ENCODE data around the gene SDK1. TPM values are rescaled to one million over a fixed set of nuclear protein-coding genes. Genes with fewer than 3 reads are reported as not detected.

SDK1 gene
- total and polyA plus RNA-seq, 2 donors = 9.8 to 15.1 TPM

DNA sequence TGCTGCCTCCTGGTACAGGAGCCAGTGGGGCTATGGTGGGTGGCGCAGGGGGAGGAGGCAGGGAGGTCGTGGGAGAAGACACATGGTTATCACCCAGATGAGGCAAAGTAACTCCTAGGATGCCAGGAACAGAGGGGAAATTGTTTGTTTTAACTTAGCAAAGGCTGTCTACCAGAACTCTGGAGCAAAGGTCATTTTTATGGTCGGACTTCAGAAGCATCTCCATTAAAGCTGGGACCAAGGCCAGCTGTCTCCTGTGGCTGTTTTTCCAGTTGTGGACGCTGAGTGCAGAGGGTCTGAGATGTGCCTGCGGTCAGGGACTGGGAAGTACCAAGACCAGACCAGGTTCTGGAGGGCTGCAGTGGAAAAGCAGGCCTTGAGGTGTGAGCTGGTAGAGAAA is 855.1 kb downstream of the SDK1 start:
- WGBS = 78% methylated on average over 5 of the region's 5 CpGs
- Histone ChIP-seq H3K27ac (ENCODE audit: low read depth) (no peak overlapping the region), H3K4me3 (ENCODE audit: low read depth, low read length) (no peak overlapping the region), H3K36me3 (ENCODE audit: insufficient read depth) (no peaks in the 10 kb centered on the region), H3K4me1 (ENCODE audit: insufficient read depth) (no peaks in the 10 kb centered on the region)
- no peak for DNase-seq (ENCODE audit: extremely low spot score)

DNA sequence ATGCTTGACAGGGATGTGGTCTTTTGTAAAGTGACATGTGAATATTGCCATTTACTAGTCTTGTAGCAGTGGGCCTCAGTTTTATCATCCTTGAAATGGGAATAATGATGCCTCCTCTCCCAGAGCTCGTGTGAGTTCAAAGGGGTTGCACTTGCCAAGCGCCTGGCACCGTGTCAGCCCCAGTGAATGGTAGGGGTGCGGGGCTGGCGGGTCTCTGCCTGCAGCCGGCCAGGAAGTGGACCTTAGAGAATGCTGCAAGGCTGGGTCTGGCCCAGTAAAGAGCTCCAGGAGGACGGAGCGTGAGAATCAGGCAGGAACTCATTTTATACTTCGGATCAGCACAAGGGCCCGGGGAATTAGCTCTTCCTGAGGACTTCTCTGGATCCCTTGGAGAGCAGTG is 856.6 kb downstream of the SDK1 start:
- Histone ChIP-seq H3K27ac (ENCODE audit: low read depth) (no peak overlapping the region), H3K4me3 (ENCODE audit: low read depth, low read length) (no peak overlapping the region), H3K4me1 (ENCODE audit: insufficient read depth) (no peaks in the 10 kb centered on the region), H3K36me3 (ENCODE audit: insufficient read depth) (no peaks in the 10 kb centered on the region)
- 84% methylated on average over 10 of the region's 10 CpGs for WGBS
- no peak for DNase-seq (ENCODE audit: extremely low spot score)

GRCh38 chr7:4158441-4159153 is 857.5 kb downstream of the SDK1 start:
- no peak overlapping the region for H3K27ac ChIP-seq (ENCODE audit: low read depth)
- 95% methylated on average over 27 of the region's 27 CpGs for WGBS

DNA sequence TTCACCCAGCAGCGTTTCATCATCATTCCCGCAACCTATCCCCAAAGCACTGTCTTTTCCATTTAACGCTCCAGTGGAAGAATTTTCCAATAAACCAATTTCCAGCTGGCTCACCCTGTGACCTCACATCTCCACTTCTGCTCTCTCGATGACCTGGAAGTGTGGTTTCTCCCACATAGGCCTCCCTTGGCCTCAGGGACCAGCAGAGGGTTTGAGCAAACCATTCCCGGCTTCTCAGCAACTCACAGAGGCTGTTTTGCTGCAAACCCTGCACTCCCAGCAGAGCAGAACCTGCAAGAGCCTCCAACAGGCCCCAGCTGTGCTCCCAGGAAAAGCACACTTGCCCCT is 858.1 kb downstream of the SDK1 start:
- DNase-seq (ENCODE audit: extremely low spot score) = no peak
- 93% methylated on average over 5 of the region's 5 CpGs for WGBS
- Histone ChIP-seq H3K27ac (ENCODE audit: low read depth) (no peak overlapping the region), H3K4me3 (ENCODE audit: low read depth, low read length) (no peak overlapping the region), H3K4me1 (ENCODE audit: insufficient read depth) (no peaks in the 10 kb centered on the region), H3K36me3 (ENCODE audit: insufficient read depth) (no peaks in the 10 kb centered on the region)

More at GRCh38 chr7:4158441-4159153, 857.5 kb downstream of the SDK1 start:
- no peak for DNase-seq (ENCODE audit: extremely low spot score)
- H3K36me3 ChIP-seq (ENCODE audit: insufficient read depth) = no peaks in the 10 kb centered on the region
- no peak overlapping the region for H3K4me3 ChIP-seq (ENCODE audit: low read depth, low read length)
- H3K4me1 ChIP-seq (ENCODE audit: insufficient read depth) = no peaks in the 10 kb centered on the region

DNA sequence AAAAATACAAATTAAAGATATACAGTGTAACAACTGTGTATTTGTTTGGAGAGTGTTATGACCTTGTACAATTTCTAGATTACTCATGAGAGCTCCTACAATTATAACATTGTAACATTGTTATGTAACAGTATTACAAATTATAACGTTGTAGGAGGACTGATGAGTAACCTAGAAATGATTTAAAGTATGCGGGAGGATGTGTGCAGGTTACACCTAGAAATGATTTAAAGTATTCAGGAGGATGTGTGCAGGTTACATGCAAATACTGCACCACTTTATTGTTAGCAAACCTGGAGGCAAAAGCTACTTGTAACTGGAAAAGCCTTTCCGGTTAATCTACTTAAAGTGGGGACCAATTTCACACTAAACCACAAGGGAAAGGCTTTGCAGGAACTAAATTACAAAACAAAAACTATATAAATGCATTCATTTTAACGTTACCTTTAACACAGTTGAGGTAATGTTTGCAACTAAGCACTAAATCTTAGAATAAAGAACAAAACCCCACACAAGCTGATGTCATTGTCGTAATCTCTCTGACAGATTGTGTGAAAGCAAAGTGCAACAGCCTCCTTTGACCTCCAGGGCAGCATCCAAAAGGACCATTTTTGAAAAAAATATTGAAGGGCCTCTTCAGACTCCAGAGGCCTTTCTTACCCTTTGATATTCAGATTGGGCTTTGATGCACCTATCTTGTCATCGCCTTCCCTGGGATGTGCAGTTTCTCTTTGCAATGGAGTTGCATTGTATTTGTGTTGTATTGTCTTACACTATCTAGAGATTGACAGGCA is 858.9 kb downstream of the SDK1 start:
- Histone ChIP-seq H3K36me3 (ENCODE audit: insufficient read depth) (no peaks in the 10 kb centered on the region), H3K4me3 (ENCODE audit: low read depth, low read length) (no peak overlapping the region), H3K4me1 (ENCODE audit: insufficient read depth) (no peaks in the 10 kb centered on the region), H3K27ac (ENCODE audit: low read depth) (no peak overlapping the region)
- no peak for DNase-seq (ENCODE audit: extremely low spot score)
- WGBS = 89% methylated on average over 6 of the region's 6 CpGs

DNA sequence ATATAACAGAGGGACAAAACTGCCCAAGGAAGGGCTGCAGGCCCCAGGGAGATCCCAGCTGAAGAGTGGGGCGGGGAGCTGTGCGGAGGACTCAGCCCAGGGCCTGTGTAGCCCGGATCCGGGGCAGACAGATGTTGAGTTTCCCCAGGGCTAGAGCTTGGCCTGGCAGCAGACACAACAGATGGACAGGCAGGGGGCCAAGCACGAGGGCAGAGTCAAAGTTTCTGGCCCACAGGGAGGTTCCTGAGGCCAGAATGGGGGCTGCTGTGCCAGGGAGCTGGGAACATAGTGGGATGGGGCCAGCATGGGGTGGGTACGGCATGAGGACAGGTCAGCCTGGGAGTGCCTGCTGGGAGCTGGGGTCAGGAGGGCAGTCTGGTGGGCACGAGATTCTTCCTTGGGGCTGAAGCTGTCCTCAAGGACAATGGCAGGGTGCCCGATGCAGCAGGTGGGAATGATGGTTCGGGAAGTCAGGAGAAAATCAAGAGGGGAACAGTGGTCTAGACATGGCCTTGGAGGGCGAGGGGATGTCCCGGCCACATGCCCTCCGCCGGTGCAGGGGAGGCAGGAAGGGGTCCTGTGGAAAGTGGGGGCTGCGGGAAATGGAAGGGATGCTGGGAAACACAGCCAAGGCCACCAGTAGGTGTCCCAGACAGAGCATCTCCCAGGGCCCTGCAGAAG is 862.0 kb downstream of the SDK1 start:
- no peak for DNase-seq (ENCODE audit: extremely low spot score)
- no peak overlapping the region for H3K4me3 ChIP-seq (ENCODE audit: low read depth, low read length)
- no peaks in the 10 kb centered on the region for H3K36me3 ChIP-seq (ENCODE audit: insufficient read depth)
- WGBS = 84% methylated on average over 14 of the region's 14 CpGs
- H3K27ac ChIP-seq (ENCODE audit: low read depth) = no peak overlapping the region
- no peaks in the 10 kb centered on the region for H3K4me1 ChIP-seq (ENCODE audit: insufficient read depth)

DNA sequence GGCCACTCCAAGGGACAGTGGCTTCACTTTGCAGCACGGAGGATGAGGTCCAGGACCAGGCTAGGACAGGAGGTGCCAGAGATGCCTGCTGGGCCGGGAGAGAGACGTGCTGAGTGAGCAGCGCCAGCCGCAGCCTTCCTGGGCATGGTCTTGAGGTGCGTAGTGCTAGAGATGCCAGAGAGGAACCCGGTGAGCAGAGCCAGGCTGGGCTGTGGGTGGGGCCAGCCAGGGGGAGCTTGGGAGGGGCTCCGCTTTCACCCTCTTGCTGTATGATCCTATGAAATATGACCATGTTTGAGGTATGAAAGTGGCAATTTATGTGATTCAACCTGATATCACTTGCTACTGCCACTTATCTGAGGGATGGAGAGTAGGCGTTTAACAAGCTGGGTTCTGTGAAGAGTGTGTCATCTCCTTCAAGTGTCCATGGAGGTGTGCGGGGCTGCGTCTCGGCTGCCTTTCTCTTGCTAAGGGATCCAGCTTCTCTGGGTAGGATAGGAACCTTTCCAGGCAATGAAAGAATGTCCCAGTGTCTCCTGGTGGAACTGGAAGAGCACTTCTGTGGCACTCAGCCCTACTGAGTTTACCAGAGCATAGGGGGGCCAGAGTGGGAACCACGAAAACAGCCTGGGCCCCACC is 862.6 kb downstream of the SDK1 start:
- no peaks in the 10 kb centered on the region for H3K4me1 ChIP-seq (ENCODE audit: insufficient read depth)
- H3K27ac ChIP-seq (ENCODE audit: low read depth) = no peak overlapping the region
- 95% methylated on average over 13 of the region's 13 CpGs for WGBS
- DNase-seq (ENCODE audit: extremely low spot score) = no peak
- H3K36me3 ChIP-seq (ENCODE audit: insufficient read depth) = no peaks in the 10 kb centered on the region
- no peak overlapping the region for H3K4me3 ChIP-seq (ENCODE audit: low read depth, low read length)

- no peak for DNase-seq (ENCODE audit: extremely low spot score)
- no peaks in the 10 kb centered on the region for H3K4me1 ChIP-seq (ENCODE audit: insufficient read depth)
- no peak overlapping the region for H3K27ac ChIP-seq (ENCODE audit: low read depth)
- 84% methylated on average over 8 of the region's 8 CpGs for WGBS
- H3K4me3 ChIP-seq (ENCODE audit: low read depth, low read length) = no peak overlapping the region
- no peaks in the 10 kb centered on the region for H3K36me3 ChIP-seq (ENCODE audit: insufficient read depth)
These were observed 863.5 kb downstream of the SDK1 start for GRCh38 chr7:4164556-4164955.

- no peak overlapping the region for H3K27ac ChIP-seq (ENCODE audit: low read depth)
- H3K4me3 ChIP-seq (ENCODE audit: low read depth, low read length) = no peak overlapping the region
- no peaks in the 10 kb centered on the region for H3K36me3 ChIP-seq (ENCODE audit: insufficient read depth)
- no peaks in the 10 kb centered on the region for H3K4me1 ChIP-seq (ENCODE audit: insufficient read depth)
- DNase-seq (ENCODE audit: extremely low spot score) = no peak
- 93% methylated on average over 14 of the region's 14 CpGs for WGBS
These were observed 865.3 kb downstream of the SDK1 start for GRCh38 chr7:4166340-4166739.

- no peak overlapping the region for H3K27ac ChIP-seq (ENCODE audit: low read depth)
- DNase-seq (ENCODE audit: extremely low spot score) = no peak
- no peaks in the 10 kb centered on the region for H3K4me1 ChIP-seq (ENCODE audit: insufficient read depth)
- 78% methylated on average over 8 of the region's 8 CpGs for WGBS
- H3K4me3 ChIP-seq (ENCODE audit: low read depth, low read length) = no peak overlapping the region
- no peaks in the 10 kb centered on the region for H3K36me3 ChIP-seq (ENCODE audit: insufficient read depth)
These were observed 865.8 kb downstream of the SDK1 start for GRCh38 chr7:4166807-4167206.

DNA sequence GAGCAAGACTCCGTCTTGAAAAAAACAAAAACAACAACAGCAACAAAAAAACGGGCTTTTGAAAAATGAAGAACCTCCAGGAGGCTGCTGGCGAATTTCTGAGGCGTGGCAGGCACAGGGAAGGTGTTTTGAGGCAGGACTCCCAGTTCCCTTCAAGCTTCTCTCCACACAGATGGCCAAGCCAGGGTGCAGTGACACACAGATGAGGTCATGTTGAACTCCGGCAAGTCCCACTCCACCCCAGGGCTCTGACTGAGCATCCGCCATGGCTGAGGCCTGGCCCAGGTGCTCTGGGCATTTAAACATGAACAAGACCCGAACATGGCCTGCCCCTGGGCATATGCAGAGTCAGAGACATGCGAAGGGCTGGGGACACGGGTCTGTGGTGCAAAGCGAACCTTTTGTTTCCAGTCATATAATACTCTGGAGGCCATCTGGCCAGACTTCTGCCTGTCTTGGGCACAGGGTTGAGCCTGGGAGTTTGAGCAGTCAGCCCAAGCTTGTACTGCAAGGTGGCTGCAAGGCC is 866.4 kb downstream of the SDK1 start:
- no peaks in the 10 kb centered on the region for H3K36me3 ChIP-seq (ENCODE audit: insufficient read depth)
- no peak for DNase-seq (ENCODE audit: extremely low spot score)
- 91% methylated on average over 10 of the region's 10 CpGs for WGBS
- H3K4me1 ChIP-seq (ENCODE audit: insufficient read depth) = no peaks in the 10 kb centered on the region
- no peak overlapping the region for H3K4me3 ChIP-seq (ENCODE audit: low read depth, low read length)
- H3K27ac ChIP-seq (ENCODE audit: low read depth) = no peak overlapping the region

- Histone ChIP-seq H3K4me3 (ENCODE audit: low read depth, low read length) (no peak overlapping the region), H3K36me3 (ENCODE audit: insufficient read depth) (no peaks in the 10 kb centered on the region), H3K27ac (ENCODE audit: low read depth) (no peak overlapping the region), H3K4me1 (ENCODE audit: insufficient read depth) (no peaks in the 10 kb centered on the region)
- no peak for DNase-seq (ENCODE audit: extremely low spot score)
- WGBS = 95% methylated on average over 10 of the region's 10 CpGs
These were observed 867.0 kb downstream of the SDK1 start for GRCh38 chr7:4168041-4168440.

DNA sequence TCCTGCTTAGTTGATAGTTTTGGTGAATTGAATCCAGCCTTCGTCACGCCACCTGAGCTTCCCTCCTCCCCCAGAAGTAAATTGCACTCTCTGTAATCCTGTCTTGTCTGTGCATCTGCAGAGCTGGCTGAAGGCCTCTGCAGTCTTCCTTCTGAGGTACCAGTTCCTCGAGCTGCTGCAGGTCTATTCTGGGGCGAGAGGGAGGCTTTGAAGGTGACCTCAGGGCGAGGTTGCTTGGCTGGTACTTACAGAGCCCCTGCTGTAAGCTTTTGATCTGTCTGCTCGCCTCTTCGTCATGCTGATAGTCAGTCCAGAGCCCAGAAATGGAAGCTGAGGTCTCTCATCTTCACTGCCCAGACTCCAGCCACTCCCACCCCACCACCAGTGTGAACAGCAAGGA is 867.5 kb downstream of the SDK1 start:
- no peaks in the 10 kb centered on the region for H3K36me3 ChIP-seq (ENCODE audit: insufficient read depth)
- 64% methylated on average over 7 of the region's 7 CpGs for WGBS
- no peaks in the 10 kb centered on the region for H3K4me1 ChIP-seq (ENCODE audit: insufficient read depth)
- no peak for DNase-seq (ENCODE audit: extremely low spot score)
- no peak overlapping the region for H3K4me3 ChIP-seq (ENCODE audit: low read depth, low read length)
- no peak overlapping the region for H3K27ac ChIP-seq (ENCODE audit: low read depth)
